Mesendoderm (in vitro differentiated cells): ENCODE measurements around the gene ZNF776.
A peak's percentile ranks its signal among the peaks of the same experiment; 100 is the strongest.
"Not testable (repeated sequence)": the region's sequence is repeated elsewhere in the genome, so short reads cannot be mapped to it uniquely, and the experiment has no call there.

Experiments used
- DNase-seq: peaks from one replicate; pipeline ENCODE4 v3.0.0; 2013
- H2AK5ac ChIP-seq: 2 replicates; pipeline ENCODE4 v1.6.1; 2013; ENCODE audit warnings: low read length, inconsistent platforms
- H2BK120ac ChIP-seq: 2 replicates; pipeline ENCODE4 v1.6.1; 2013; ENCODE audit warnings: low read depth, mild to moderate bottlenecking, low read length, moderate library complexity, mixed read lengths
- H2BK15ac ChIP-seq: replicated peaks from 2 replicates; pipeline ENCODE4 v1.6.1; 2013; ENCODE audit warnings: low read depth, mild to moderate bottlenecking, moderate library complexity
- H2BK5ac ChIP-seq: 2 replicates; pipeline ENCODE4 v1.6.1; 2013; ENCODE audit warnings: low read length, inconsistent platforms
- H3K18ac ChIP-seq: 2 replicates; pipeline ENCODE4 v1.6.1; 2013; ENCODE audit warnings: mild to moderate bottlenecking, low read length, mixed read lengths
- H3K23ac ChIP-seq: one replicate; pipeline ENCODE4 v1.6.1; 2013; ENCODE audit warnings: low read length
- H3K27ac ChIP-seq: 2 replicates; pipeline ENCODE4 v1.5.1; 2013; ENCODE audit warnings: low read depth, mild to moderate bottlenecking, inconsistent platforms, low read length, moderate library complexity
- H3K27me3 ChIP-seq: 2 replicates; pipeline ENCODE4 v1.6.1; 2013; ENCODE audit warnings: low read length, control low read depth, mild to moderate bottlenecking, inconsistent platforms; ENCODE audit not compliant: insufficient read depth, poor library complexity
- H3K36me3 ChIP-seq: 2 replicates; pipeline ENCODE4 v1.6.1; 2013; ENCODE audit warnings: low read length, inconsistent platforms; ENCODE audit not compliant: control insufficient read depth, insufficient read depth
- H3K4ac ChIP-seq: one replicate; pipeline ENCODE4 v1.6.1; 2013; ENCODE audit warnings: low read depth, mild to moderate bottlenecking, low read length, moderate library complexity
- H3K4me1 ChIP-seq: 2 replicates; pipeline ENCODE4 v1.6.1; 2013; ENCODE audit warnings: low read depth, low read length, inconsistent platforms; ENCODE audit not compliant: control insufficient read depth
- H3K4me2 ChIP-seq: 2 replicates; pipeline ENCODE4 v1.6.1; 2013; ENCODE audit warnings: low read length
- H3K4me3 ChIP-seq: 2 replicates; pipeline ENCODE4 v1.5.1; 2013; ENCODE audit warnings: mild to moderate bottlenecking, low read length
- H3K56ac ChIP-seq: one replicate; pipeline ENCODE4 v1.6.1; 2013; ENCODE audit warnings: low read length
- H3K79me1 ChIP-seq: 2 replicates; pipeline ENCODE4 v1.6.1; 2013; ENCODE audit warnings: low read length, inconsistent platforms
- H3K79me2 ChIP-seq: 2 replicates; pipeline ENCODE4 v1.6.1; 2013; ENCODE audit warnings: mild to moderate bottlenecking, low read length; ENCODE audit not compliant: control insufficient read depth, insufficient read depth
- H3K9ac ChIP-seq: 2 replicates; pipeline ENCODE4 v1.6.1; 2013; ENCODE audit warnings: low read length, inconsistent platforms
- H4K5ac ChIP-seq: one replicate; pipeline ENCODE4 v1.6.1; 2013; ENCODE audit warnings: low read length
- H4K8ac ChIP-seq: one replicate; pipeline ENCODE4 v1.6.1; 2013; ENCODE audit warnings: low read depth, mild to moderate bottlenecking, control low read depth, low read length, moderate library complexity
- WGBS: extraction: QIAGEN DNeasy Blood & Tissue Kit; methylation state at CpG from one replicate; pipeline ENCODE4 v1.1.7; 2013; ENCODE audit warnings: low lambda C conversion rate, missing lambda C conversion rate; ENCODE audit not compliant: insufficient coverage; ENCODE audit errors: extremely low coverage; 5-methylcytosine and 5-hydroxymethylcytosine counted together

Gene ZNF776

GRCh38 chr19:57779220-57779845, 32.7 kb downstream of the ZNF776 start:
- H3K4me2 ChIP-seq, result no peak overlapping the region
- H4K8ac ChIP-seq, result no peak overlapping the region
- DNase-seq, result no peak
- no peaks in the 10 kb centered on the region for H3K27me3 ChIP-seq
- H3K27ac ChIP-seq, result no peak overlapping the region
- no peak overlapping the region for H2BK15ac ChIP-seq
- no peak overlapping the region for H3K4me3 ChIP-seq
- H3K4ac ChIP-seq, result no peak overlapping the region
- H3K9ac ChIP-seq, result no peak overlapping the region
- no peak overlapping the region for H2BK120ac ChIP-seq
- H3K18ac ChIP-seq, result no peak overlapping the region
- peaks cover 15% of the 10 kb centered on the region for H3K79me1 ChIP-seq
- no peak overlapping the region for H3K23ac ChIP-seq
- H2AK5ac ChIP-seq, result no peak overlapping the region
- H4K5ac ChIP-seq, result no peak overlapping the region
- WGBS, result no CpG with 5 or more reads among the region's 10 CpGs
- no peak overlapping the region for H2BK5ac ChIP-seq
- peaks cover 33% of the 10 kb centered on the region for H3K79me2 ChIP-seq
- H3K36me3 ChIP-seq, result peaks cover 7% of the 10 kb centered on the region
- no peaks in the 10 kb centered on the region for H3K4me1 ChIP-seq
- no peak overlapping the region for H3K56ac ChIP-seq

GRCh38 chr19:57786286-57786685, 39.7 kb downstream of the ZNF776 start:
- H3K18ac ChIP-seq, result no peak overlapping the region
- H2AK5ac ChIP-seq, result no peak overlapping the region
- H3K23ac ChIP-seq, result no peak overlapping the region
- no peak overlapping the region for H3K9ac ChIP-seq
- no peaks in the 10 kb centered on the region for H3K79me2 ChIP-seq
- WGBS, result no CpG with 5 or more reads among the region's 38 CpGs
- no peak for DNase-seq
- no peak overlapping the region for H2BK5ac ChIP-seq
- H4K5ac ChIP-seq, result no peak overlapping the region
- H3K79me1 ChIP-seq, result peaks cover 7% of the 10 kb centered on the region
- H3K56ac ChIP-seq, result no peak overlapping the region
- H3K4me1 ChIP-seq, result no peaks in the 10 kb centered on the region
- no peak overlapping the region for H3K4ac ChIP-seq
- H3K27ac ChIP-seq, result peak overlapping the region; percentile 40
- H4K8ac ChIP-seq, result no peak overlapping the region
- no peak overlapping the region for H3K4me3 ChIP-seq
- H3K4me2 ChIP-seq, result no peak overlapping the region
- H2BK120ac ChIP-seq, result no peak overlapping the region
- H3K36me3 ChIP-seq, result peaks cover 3% of the 10 kb centered on the region
- no peaks in the 10 kb centered on the region for H3K27me3 ChIP-seq
- no peak overlapping the region for H2BK15ac ChIP-seq

GRCh38 chr19:57786906-57787305, 40.3 kb downstream of the ZNF776 start:
- peaks cover 3% of the 10 kb centered on the region for H3K36me3 ChIP-seq
- H3K27me3 ChIP-seq, result no peaks in the 10 kb centered on the region
- H3K79me1 ChIP-seq, result peaks cover 6% of the 10 kb centered on the region
- no peak overlapping the region for H2BK5ac ChIP-seq
- no peak overlapping the region for H3K18ac ChIP-seq
- peak; percentile 65 for DNase-seq
- no peak overlapping the region for H2BK15ac ChIP-seq
- H3K27ac ChIP-seq, result no peak overlapping the region
- H4K8ac ChIP-seq, result no peak overlapping the region
- no peak overlapping the region for H2BK120ac ChIP-seq
- no peak overlapping the region for H4K5ac ChIP-seq
- no peak overlapping the region for H3K56ac ChIP-seq
- no peak overlapping the region for H3K4me2 ChIP-seq
- no peak overlapping the region for H3K4me3 ChIP-seq
- no peak overlapping the region for H2AK5ac ChIP-seq
- no CpG with 5 or more reads among the region's 5 CpGs for WGBS
- no peaks in the 10 kb centered on the region for H3K79me2 ChIP-seq
- no peak overlapping the region for H3K9ac ChIP-seq
- no peaks in the 10 kb centered on the region for H3K4me1 ChIP-seq
- no peak overlapping the region for H3K4ac ChIP-seq
- H3K23ac ChIP-seq, result no peak overlapping the region

GRCh38 chr19:57788114-57788692, 41.6 kb downstream of the ZNF776 start:
- Histone ChIP-seq H3K79me2 (no peaks in the 10 kb centered on the region), H3K23ac (no peak overlapping the region), H4K8ac (no peak overlapping the region), H3K4me2 (no peak overlapping the region), H3K4ac (no peak overlapping the region), H2BK15ac (no peak overlapping the region), H3K56ac (no peak overlapping the region), H3K27me3 (no peaks in the 10 kb centered on the region), H2BK5ac (no peak overlapping the region), H3K4me3 (no peak overlapping the region), H3K36me3 (peaks cover 3% of the 10 kb centered on the region), H4K5ac (no peak overlapping the region), H3K9ac (no peak overlapping the region), H2AK5ac (no peak overlapping the region), H3K18ac (no peak overlapping the region), H3K79me1 (peaks cover 6% of the 10 kb centered on the region), H3K4me1 (no peaks in the 10 kb centered on the region), H2BK120ac (no peak overlapping the region), H3K27ac (no peak overlapping the region)
- DNase-seq, result no peak

- H3K79me2 ChIP-seq, result no peaks in the 10 kb centered on the region
- no peak overlapping the region for H2BK120ac ChIP-seq
- no peak overlapping the region for H2AK5ac ChIP-seq
- no peak overlapping the region for H2BK5ac ChIP-seq
- H3K4me2 ChIP-seq, result no peak overlapping the region
- H3K18ac ChIP-seq, result no peak overlapping the region
- no peak overlapping the region for H3K9ac ChIP-seq
- no peak overlapping the region for H3K56ac ChIP-seq
- H3K23ac ChIP-seq, result no peak overlapping the region
- no peak overlapping the region for H4K8ac ChIP-seq
- H3K27me3 ChIP-seq, result no peaks in the 10 kb centered on the region
- no peak overlapping the region for H3K4me3 ChIP-seq
- no peak overlapping the region for H2BK15ac ChIP-seq
- H3K27ac ChIP-seq, result no peak overlapping the region
- no CpG with 5 or more reads among the region's 4 CpGs for WGBS
- no peak overlapping the region for H3K4ac ChIP-seq
- no peak overlapping the region for H4K5ac ChIP-seq
- H3K4me1 ChIP-seq, result no peaks in the 10 kb centered on the region
- peaks cover 6% of the 10 kb centered on the region for H3K79me1 ChIP-seq
- H3K36me3 ChIP-seq, result peaks cover 3% of the 10 kb centered on the region
- DNase-seq, result no peak
Observed at GRCh38 chr19:57789288-57789687, 42.7 kb downstream of the ZNF776 start.

GRCh38 chr19:57796580-57796979, 50.0 kb downstream of the ZNF776 start:
- WGBS, result no CpG with 5 or more reads among the region's 1 CpG
- H3K4me2 ChIP-seq, H2BK120ac ChIP-seq, H2BK15ac ChIP-seq, H3K4ac ChIP-seq, H3K56ac ChIP-seq, H3K4me3 ChIP-seq, DNase-seq, H3K27me3 ChIP-seq, H3K23ac ChIP-seq, H3K79me2 ChIP-seq, H4K5ac ChIP-seq, H3K36me3 ChIP-seq, H2AK5ac ChIP-seq, H3K27ac ChIP-seq, H2BK5ac ChIP-seq, H4K8ac ChIP-seq, H3K4me1 ChIP-seq, H3K9ac ChIP-seq, H3K79me1 ChIP-seq, H3K18ac ChIP-seq: not testable (repeated sequence)
